ENCODE measurements around the gene PLAC8. TPM values are rescaled to one million over a fixed set of nuclear protein-coding genes. Genes with fewer than 3 reads are reported as not detected.

PLAC8 gene
- total RNA-seq, 2 experiments from 2014 or later: 88.7 to 101 TPM

GRCh38 chr4:83139514-83140156, 25.1 kb upstream of the PLAC8 start:
- TF ChIP-seq, protein P1, sequence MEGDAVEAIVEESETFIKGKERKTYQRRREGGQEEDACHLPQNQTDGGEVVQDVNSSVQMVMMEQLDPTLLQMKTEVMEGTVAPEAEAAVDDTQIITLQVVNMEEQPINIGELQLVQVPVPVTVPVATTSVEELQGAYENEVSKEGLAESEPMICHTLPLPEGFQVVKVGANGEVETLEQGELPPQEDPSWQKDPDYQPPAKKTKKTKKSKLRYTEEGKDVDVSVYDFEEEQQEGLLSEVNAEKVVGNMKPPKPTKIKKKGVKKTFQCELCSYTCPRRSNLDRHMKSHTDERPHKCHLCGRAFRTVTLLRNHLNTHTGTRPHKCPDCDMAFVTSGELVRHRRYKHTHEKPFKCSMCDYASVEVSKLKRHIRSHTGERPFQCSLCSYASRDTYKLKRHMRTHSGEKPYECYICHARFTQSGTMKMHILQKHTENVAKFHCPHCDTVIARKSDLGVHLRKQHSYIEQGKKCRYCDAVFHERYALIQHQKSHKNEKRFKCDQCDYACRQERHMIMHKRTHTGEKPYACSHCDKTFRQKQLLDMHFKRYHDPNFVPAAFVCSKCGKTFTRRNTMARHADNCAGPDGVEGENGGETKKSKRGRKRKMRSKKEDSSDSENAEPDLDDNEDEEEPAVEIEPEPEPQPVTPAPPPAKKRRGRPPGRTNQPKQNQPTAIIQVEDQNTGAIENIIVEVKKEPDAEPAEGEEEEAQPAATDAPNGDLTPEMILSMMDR (IDR thresholded peaks at IDR 0.05): no peak
- H3K36me3 Mint-ChIP-seq (ENCODE audit: low read depth): peaks cover 2% of the 10 kb centered on the region
- intact Hi-C loops (cut with micrococcal nuclease): no loop called here
- ChIA-PET CTCF (interaction anchor here (0.7 to 1.8 kb wide), 3 partner anchors 11 to 26 kb away, joined by 3 to 4 read pairs (median 3); no protein-coding TSS in a partner anchor), POLR2A (interaction anchor here (0.8 to 2.5 kb wide), 5 partner anchors 16 to 79 kb away, joined by 3 to 13 read pairs (median 4); partner anchors contain the start of gene PLAC8)
- no peak for DNase-seq
- H3K4me3 Mint-ChIP-seq: no peak overlapping the region
- H3K27ac Mint-ChIP-seq: peak overlapping the region; percentile 70
- H3K9me3 Mint-ChIP-seq: peaks cover 17% of the 10 kb centered on the region
- peaks cover 29% of the 10 kb centered on the region for H3K4me1 Mint-ChIP-seq (ENCODE audit: low read depth)
- peak; percentile 32 for ATAC-seq
- no peaks in the 10 kb centered on the region for H3K27me3 Mint-ChIP-seq

DNA sequence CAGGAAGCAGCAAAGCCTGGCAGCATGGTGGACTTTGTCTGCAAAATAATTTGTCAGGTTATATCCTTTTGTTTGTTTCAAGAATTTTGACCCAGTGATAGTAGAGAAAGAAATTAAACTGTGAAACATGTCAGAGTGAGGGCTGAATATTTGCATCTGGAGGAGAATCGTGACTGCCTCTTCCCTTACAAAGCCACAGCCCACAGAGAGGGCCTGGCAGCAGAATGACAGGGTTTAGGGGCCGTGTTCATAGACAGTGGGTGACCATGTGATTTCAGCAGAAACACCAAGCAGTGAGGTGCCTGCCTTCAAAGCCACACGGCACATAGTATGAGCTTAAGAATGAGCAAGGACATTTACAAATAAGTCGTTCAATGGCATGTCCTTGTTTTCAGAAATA, 24.4 kb upstream of the PLAC8 start:
- H3K9me3 Mint-ChIP-seq: peaks cover 22% of the 10 kb centered on the region
- POLR2A ChIA-PET: interaction anchor here (1.1 to 2.5 kb wide), 4 partner anchors 25 to 79 kb away, joined by 3 to 13 read pairs (median 5); partner anchors contain the start of gene PLAC8

GRCh38 chr4:83132065-83132464, 17.5 kb upstream of the PLAC8 start:
- Mint-ChIP-seq H3K9me3 (peaks cover 19% of the 10 kb centered on the region), H3K36me3 (ENCODE audit: low read depth) (peaks cover 2% of the 10 kb centered on the region), H3K27me3 (no peaks in the 10 kb centered on the region), H3K4me3 (no peak overlapping the region), H3K4me1 (ENCODE audit: low read depth) (no peaks in the 10 kb centered on the region), H3K27ac (no peak overlapping the region)
- ATAC-seq (no peak), DNase-seq (no peak)
- intact Hi-C loops (cut with micrococcal nuclease): no loop called here
- CTCF ChIA-PET: interaction anchor here (1.2 to 1.6 kb wide), 3 partner anchors 13 to 149 kb away, joined by 3 to 5 read pairs (median 3); no protein-coding TSS in a partner anchor
- TF ChIP-seq, protein P1 (IDR thresholded peaks at IDR 0.05): no peak
- POLR2A ChIA-PET: no interaction called here

More for the DNA sequence above, 24.4 kb upstream of the PLAC8 start:
- Mint-ChIP-seq H3K4me1 (ENCODE audit: low read depth) (peaks cover 29% of the 10 kb centered on the region), H3K36me3 (ENCODE audit: low read depth) (peaks cover 2% of the 10 kb centered on the region), H3K4me3 (no peak overlapping the region), H3K27ac (peak overlapping the region; percentile 70), H3K27me3 (no peaks in the 10 kb centered on the region)
- TF ChIP-seq, protein P1 (IDR thresholded peaks at IDR 0.05): no peak
- intact Hi-C loops (cut with micrococcal nuclease): no loop called here
- CTCF ChIA-PET: interaction anchor here (0.7 to 1.8 kb wide), 4 partner anchors 11 to 29 kb away, joined by 3 to 4 read pairs (median 3); no protein-coding TSS in a partner anchor
- DNase-seq: peak; percentile 76
- ATAC-seq: peak; percentile 94

DNA sequence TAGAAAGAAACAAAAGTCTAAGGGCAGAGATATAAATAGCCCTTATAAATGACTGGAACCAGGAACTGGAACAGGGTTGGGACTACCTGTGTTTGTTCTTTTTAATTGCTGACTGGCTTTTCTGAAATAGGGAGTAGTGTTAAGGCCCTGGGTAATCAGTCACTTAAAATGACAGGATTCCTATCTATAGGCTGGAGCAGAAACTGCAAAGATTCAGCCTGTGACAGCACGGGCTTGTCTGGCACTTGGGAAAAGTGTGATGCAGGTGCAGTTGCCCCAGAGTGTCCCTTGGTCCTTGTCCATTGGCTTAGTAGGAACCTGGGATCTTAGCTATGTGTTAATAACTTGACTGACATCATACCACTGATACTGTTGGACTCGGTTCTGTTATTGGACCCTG, 14.7 kb upstream of the PLAC8 start:
- CTCF ChIA-PET: no interaction called here
- no peak for ATAC-seq

More for the DNA sequence above, 14.7 kb upstream of the PLAC8 start:
- intact Hi-C loops (cut with micrococcal nuclease): no loop called here
- H3K4me3 Mint-ChIP-seq: no peak overlapping the region
- no peak for DNase-seq
- TF ChIP-seq, protein P1 (IDR thresholded peaks at IDR 0.05): no peak
- POLR2A ChIA-PET: no interaction called here
- no peaks in the 10 kb centered on the region for H3K27me3 Mint-ChIP-seq
- H3K4me1 Mint-ChIP-seq (ENCODE audit: low read depth): peaks cover 10% of the 10 kb centered on the region
- peaks cover 4% of the 10 kb centered on the region for H3K9me3 Mint-ChIP-seq
- no peaks in the 10 kb centered on the region for H3K36me3 Mint-ChIP-seq (ENCODE audit: low read depth)
- H3K27ac Mint-ChIP-seq: no peak overlapping the region
